IgD-negative memory B cell (primary cell): Measurements from ENCODE around the gene BEX5. TPM values are rescaled to one million over a fixed set of nuclear protein-coding genes. Genes with fewer than 3 reads are reported as not detected.
"Not testable (repeated sequence)": the region's sequence is repeated elsewhere in the genome, so short reads cannot be mapped to it uniquely, and the experiment has no call there.

ENCODE experiments used
- H3K27ac Mint-ChIP-seq, 3 donors: one replicate each; pipeline ENCODE4 v1.8.0; 2020 to 2022; ENCODE audit warnings: mild to moderate bottlenecking in 3 of 3, mixed read lengths in 3 of 3, moderate library complexity in 1 of 3
- H3K27me3 Mint-ChIP-seq: one replicate; pipeline ENCODE4 v1.8.0; 2021; ENCODE audit warnings: mixed read lengths
- H3K36me3 Mint-ChIP-seq: one replicate; pipeline ENCODE4 v1.8.0; 2020; ENCODE audit warnings: mild to moderate bottlenecking, mixed read lengths
- H3K4me1 Mint-ChIP-seq, 3 donors: one replicate each; pipeline ENCODE4 v1.8.0; 2020 to 2022; ENCODE audit warnings: mixed read lengths in 3 of 3, mild to moderate bottlenecking in 1 of 3
- H3K4me3 Mint-ChIP-seq, 4 donors: one replicate each; pipeline ENCODE4 v1.8.0; 2020 to 2022; ENCODE audit warnings: mild to moderate bottlenecking in 4 of 4, mixed read lengths in 4 of 4, moderate library complexity in 3 of 4
- H3K9me3 Mint-ChIP-seq, 3 donors: one replicate each; pipeline ENCODE4 v1.8.0; 2020 to 2021; ENCODE audit warnings: mixed read lengths in 3 of 3, mild to moderate bottlenecking in 1 of 3
- polyA plus RNA-seq: library from polyadenylated mRNA; unstranded; fragments of 300-500 nt; fragmentation: Illumina TruSeq; gene quantifications from one replicate; pipeline ENCODE4 v1.2.3, GENCODE V29; 2021

The BEX5 gene
- polyA plus RNA-seq, result 2.0 TPM

DNA sequence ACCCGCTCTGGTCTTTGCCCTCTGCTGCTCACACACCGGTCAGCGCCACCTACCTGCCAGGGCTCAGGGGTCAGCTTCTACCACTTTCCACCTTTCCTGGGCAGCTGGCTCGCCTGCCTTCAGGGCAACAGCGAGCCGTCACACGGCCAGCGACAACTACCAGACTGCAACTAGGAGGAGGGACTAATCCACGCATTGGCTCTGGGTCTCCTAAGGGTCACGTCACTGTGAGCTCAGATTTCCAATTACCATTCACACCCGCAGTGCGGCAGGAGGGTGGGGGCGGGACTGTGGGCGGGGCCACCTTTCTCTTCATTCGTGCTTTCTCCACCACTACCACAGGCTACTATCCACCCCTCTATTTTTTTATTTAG is at the start of gene BEX5:
Gene BEX5 (minus strand): TSS at position 172 of the 374 bp plus-strand sequence. CDS start 1,712 bp downstream, outside the sequence.
- no peaks in the 10 kb centered on the region for H3K9me3 Mint-ChIP-seq
- H3K27me3 Mint-ChIP-seq, result peaks cover 3% of the 10 kb centered on the region
- H3K4me1 Mint-ChIP-seq, result peaks cover 0 to 8% (median 3%) of the 10 kb centered on the region in 3 donors
- H3K27ac Mint-ChIP-seq, result peak within 1 kb of the TSS in 2 of 3 donors; percentile 76 to 89
- H3K4me3 Mint-ChIP-seq, result peak within 1 kb of the TSS; percentile 93 to 98 (median 96)
- no peaks in the 10 kb centered on the region for H3K36me3 Mint-ChIP-seq

DNA sequence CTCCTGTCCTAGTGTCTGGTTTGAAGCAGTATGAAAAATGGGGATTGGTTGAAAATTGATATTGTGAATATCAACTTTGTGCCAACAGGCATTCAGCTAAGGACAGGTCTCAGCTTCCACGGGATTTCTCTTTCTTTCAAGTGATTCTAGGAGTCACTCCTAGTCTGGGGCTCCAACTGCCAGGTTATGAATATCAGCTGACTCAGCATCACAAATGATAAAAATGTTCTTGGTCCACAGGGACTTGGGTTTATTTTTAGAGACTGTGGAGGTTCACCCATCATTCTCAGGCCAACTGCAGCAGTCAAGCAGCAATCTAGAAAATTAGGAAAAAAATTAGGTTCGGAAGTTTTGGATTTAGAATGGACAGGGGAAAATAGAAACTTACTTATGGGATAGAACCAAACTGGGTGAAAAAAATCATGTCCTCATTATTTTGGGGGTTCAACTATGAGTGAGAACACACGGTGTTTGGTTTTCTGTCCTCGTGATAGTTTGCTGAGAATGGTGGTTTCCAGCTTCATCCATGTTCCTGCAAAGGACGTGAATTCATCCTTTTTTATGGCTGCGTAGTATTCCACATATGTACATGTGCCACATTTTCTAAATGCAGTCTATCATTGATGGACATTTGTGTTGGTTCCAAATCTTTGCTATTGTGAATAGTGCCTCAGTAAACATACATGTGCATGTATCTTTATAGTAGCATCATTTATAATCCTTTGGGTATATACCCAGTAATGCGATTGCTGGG is 30.4 kb upstream of the BEX5 start:
- Mint-ChIP-seq H3K4me1 (no peaks in the 10 kb centered on the region), H3K9me3 (peaks cover 0 to 15% (median 9%) of the 10 kb centered on the region in 3 donors), H3K27ac (no peak overlapping the region), H3K36me3 (no peaks in the 10 kb centered on the region), H3K27me3 (no peaks in the 10 kb centered on the region), H3K4me3 (no peak overlapping the region)

DNA sequence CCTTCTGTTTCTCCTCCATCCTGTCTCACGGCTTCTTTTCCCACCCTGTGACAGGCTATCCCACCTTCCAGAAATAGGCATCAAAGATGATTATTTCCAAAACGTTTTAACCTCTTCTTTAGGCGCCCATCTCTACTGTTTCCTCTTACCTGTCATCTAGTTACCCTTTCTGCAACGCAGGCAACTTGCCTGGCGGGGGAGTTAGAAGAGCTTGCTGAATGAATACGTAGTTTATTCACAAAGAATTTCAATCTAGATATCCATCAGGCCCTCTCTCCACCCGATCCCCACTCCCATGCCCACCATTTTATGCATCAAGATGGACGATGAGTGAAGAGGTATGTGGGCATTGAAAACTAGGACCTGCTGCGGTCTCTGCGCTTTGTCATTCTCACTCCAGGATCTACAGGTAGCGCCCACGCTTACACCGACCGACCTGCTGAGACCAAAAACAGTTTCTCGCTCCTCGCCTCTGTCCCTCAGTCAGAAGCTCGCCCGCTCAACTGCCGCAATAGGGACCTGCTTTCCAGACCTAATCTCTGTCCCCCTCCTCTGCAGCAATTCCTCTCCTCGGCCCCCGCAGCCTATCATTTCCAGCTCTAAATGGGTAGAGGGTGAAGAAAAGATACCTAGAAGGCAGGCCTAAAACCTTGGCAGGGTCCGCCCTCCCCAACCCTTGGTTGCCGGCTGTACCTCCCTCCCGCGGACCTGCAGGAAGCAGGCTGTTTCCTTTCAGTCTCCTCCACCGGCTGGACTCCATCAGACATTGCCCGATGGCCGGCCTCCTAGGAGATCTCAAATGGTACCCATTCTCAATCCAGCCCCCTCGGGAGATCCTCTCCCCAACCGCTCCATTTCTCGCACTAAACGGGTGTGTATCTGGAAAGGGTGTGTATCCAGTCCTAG is 624 bp downstream of the BEX5 start:
- Mint-ChIP-seq H3K27ac (peak overlapping the region in 2 of 3 donors; percentile 76 to 89), H3K9me3 (no peaks in the 10 kb centered on the region), H3K4me3 (peak overlapping the region; percentile 93 to 98 (median 96)), H3K36me3 (no peaks in the 10 kb centered on the region), H3K4me1 (peaks cover 0 to 8% (median 3%) of the 10 kb centered on the region in 3 donors), H3K27me3 (peaks cover 3% of the 10 kb centered on the region)

DNA sequence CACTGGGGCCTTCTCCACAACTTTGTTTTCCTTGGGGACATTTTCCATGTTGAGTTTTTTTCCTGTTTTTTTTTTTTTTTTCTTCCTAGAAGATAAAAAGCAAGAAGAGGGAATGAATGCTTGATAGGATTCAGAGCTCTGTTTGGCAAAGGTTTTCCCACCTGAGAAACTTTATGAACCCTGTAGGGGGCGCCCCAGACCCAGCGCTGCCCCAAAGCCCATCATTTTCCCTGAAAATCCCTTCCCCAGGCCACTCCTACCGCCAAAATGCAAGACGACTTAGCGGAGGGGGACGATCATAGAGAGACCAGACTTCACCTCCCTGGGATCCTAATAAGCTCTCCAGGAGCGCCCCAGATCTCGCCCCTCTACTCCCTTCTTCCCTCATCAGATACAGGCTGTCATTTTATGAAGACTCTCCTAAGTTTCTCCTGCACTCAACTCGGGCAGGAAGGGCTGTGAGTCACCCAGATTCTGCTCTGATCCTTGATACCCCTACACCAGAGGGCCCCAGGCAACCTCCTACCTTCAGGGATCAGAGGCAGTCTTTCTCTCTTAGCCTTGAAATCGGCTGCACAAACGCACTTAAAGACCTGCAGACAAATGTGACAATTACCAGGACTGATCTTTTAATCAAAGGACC is 1.4 kb downstream of the BEX5 start:
- Mint-ChIP-seq H3K36me3 (no peaks in the 10 kb centered on the region), H3K27ac (no peak overlapping the region), H3K4me3 (peak overlapping the region; percentile 93 to 98 (median 96))

DNA sequence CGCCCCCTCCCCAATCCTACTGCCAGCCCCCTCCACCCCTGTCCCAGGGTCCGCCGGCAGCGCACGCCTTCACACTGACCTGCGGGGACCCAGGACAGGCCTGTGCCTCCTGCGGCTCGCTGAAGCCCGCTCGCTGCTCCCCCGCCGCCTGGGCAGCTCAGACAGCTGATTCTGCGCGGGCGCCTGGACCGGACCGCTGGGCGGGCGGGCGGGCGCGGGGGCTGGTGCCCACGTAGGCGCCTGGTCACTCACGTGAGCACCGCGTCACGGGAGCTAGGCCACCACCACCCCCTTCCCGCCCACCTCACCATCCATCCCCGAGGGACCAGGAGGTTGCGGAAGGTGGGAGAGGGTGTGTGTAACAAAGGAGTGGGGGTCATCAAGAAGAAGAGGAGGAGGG is 13.5 kb downstream of the BEX5 start, which contains the start of gene TCEAL6:
Gene TCEAL6 (minus strand): TSS at position 208 of the 400 bp plus-strand sequence.
- H3K9me3 Mint-ChIP-seq, H3K4me1 Mint-ChIP-seq, H3K27me3 Mint-ChIP-seq, H3K36me3 Mint-ChIP-seq, H3K27ac Mint-ChIP-seq: not testable (repeated sequence)
- peak within 1 kb of the TSS in 1 of 4 donors; percentile 23 for H3K4me3 Mint-ChIP-seq

More for the DNA sequence above, 1.4 kb downstream of the BEX5 start:
- Mint-ChIP-seq H3K9me3 (no peaks in the 10 kb centered on the region), H3K4me1 (peaks cover 0 to 8% (median 3%) of the 10 kb centered on the region in 3 donors), H3K27me3 (peaks cover 3% of the 10 kb centered on the region)

DNA sequence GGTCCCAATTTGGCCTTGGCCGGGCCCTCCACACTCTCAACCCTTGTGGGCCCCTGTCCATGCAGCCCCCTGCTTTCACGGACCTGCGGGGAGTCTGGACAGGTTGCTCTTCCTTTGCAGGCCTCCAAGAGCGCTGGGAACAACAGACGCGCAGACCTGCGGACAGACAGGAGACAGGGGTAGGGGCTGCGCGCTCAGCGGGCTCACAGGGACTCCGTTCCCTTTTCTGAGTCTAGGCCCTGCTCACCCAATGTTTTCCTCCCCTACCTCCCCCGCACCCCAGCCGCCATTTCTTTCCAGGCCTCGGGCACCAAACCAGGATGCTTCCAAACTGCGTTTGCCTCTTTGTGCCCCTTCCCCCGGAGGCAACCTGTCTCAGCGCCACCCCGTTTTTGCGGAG is 14.1 kb downstream of the BEX5 start:
- H3K4me1 Mint-ChIP-seq, H3K9me3 Mint-ChIP-seq: not testable (repeated sequence)

DNA sequence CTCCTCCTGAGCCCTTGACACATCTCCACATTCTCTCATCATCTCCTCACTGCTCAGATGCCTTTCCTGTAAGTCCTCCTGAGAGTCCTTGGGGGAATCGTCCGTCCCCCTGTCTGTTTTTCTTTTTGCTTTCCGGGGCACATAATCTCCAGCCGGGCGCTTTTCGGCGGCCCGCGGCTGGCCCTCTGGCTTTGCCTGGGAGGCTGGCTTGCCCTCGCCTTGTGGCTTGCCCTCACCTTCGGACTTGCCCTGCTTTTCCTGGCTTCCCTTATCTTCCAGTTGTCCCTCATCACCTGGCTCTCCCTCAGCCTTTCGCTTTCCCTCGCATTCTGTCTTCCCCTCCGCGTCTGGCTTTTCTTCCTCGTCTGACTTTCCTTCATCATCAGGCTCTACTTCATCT is 14.9 kb downstream of the BEX5 start:
- not testable (repeated sequence) for H3K27ac Mint-ChIP-seq, H3K4me3 Mint-ChIP-seq, H3K4me1 Mint-ChIP-seq, H3K36me3 Mint-ChIP-seq, H3K9me3 Mint-ChIP-seq
- peaks cover 11% of the 10 kb centered on the region for H3K27me3 Mint-ChIP-seq

More for the DNA sequence above, 14.1 kb downstream of the BEX5 start:
- H3K36me3 Mint-ChIP-seq, H3K27ac Mint-ChIP-seq, H3K4me3 Mint-ChIP-seq: not testable (repeated sequence)
- H3K27me3 Mint-ChIP-seq, result peaks cover 11% of the 10 kb centered on the region

DNA sequence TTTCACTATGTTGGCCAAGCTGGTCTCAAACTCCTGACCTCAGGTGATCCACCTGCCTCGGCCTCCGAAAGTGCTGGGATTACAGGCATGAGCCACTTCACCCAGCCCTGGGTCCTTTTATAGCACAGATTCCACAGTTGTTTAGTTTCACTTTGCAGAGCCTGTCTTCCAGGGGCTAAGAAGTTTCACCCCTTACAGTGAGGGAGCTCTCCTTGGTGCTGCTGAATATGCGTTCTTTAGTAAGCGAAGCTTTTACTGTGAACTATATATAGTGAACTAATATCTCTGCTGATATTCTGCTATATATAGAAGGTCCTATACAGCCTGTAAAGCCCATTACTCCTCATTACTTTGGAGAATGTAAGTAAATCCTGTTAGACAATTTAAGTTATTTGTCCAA is 17.7 kb downstream of the BEX5 start:
- Mint-ChIP-seq H3K4me1 (peaks cover 0 to 2% (median 0%) of the 10 kb centered on the region in 3 donors), H3K27ac (no peak overlapping the region), H3K9me3 (no peaks in the 10 kb centered on the region), H3K36me3 (no peaks in the 10 kb centered on the region), H3K27me3 (peaks cover 10% of the 10 kb centered on the region), H3K4me3 (no peak overlapping the region)

DNA sequence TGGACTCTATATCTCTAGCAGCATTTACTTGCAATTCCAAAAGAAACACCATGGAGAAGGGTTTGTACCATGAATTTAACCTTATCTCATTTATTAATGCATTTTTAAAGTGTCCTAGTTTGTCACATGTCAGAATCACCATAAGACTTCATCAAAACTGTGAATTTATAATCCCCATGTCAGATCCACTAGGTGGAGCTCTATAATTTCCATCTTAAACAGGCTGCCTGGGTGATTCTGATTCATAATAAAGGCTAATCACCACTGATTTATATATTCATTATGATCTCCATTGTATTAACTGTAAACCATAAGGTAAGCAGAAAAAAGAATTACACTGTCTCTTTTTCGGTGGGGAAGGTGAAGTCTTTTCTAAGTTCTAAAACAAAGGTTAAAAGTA is 26.3 kb downstream of the BEX5 start:
- Mint-ChIP-seq H3K4me1 (peaks cover 0 to 8% (median 4%) of the 10 kb centered on the region in 3 donors), H3K4me3 (no peak overlapping the region), H3K27me3 (peaks cover 17% of the 10 kb centered on the region), H3K36me3 (no peaks in the 10 kb centered on the region), H3K9me3 (no peaks in the 10 kb centered on the region), H3K27ac (no peak overlapping the region)

DNA sequence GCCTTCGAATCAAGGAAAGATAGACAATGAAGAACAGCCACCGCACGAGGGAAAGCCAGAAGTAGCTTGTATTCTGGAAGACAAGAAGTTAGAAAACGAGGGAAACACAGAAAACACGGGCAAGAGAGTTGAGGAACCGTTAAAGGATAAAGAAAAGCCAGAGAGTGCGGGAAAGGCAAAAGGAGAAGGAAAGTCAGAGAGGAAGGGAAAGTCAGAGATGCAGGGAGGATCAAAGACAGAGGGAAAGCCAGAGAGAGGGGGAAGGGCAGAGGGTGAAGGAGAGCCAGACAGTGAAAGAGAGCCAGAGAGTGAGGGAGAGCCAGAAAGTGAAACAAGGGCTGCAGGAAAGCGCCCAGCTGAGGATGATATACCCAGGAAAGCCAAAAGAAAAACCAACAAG is 28.9 kb downstream of the BEX5 start:
- H3K27me3 Mint-ChIP-seq, result peaks cover 17% of the 10 kb centered on the region
- H3K4me1 Mint-ChIP-seq, result peaks cover 0 to 8% (median 4%) of the 10 kb centered on the region in 3 donors
- H3K4me3 Mint-ChIP-seq, result peak overlapping the region in 1 of 4 donors; percentile 65
- no peak overlapping the region for H3K27ac Mint-ChIP-seq
- H3K36me3 Mint-ChIP-seq, result no peaks in the 10 kb centered on the region
- peaks cover 0 to 3% (median 0%) of the 10 kb centered on the region in 3 donors for H3K9me3 Mint-ChIP-seq

DNA sequence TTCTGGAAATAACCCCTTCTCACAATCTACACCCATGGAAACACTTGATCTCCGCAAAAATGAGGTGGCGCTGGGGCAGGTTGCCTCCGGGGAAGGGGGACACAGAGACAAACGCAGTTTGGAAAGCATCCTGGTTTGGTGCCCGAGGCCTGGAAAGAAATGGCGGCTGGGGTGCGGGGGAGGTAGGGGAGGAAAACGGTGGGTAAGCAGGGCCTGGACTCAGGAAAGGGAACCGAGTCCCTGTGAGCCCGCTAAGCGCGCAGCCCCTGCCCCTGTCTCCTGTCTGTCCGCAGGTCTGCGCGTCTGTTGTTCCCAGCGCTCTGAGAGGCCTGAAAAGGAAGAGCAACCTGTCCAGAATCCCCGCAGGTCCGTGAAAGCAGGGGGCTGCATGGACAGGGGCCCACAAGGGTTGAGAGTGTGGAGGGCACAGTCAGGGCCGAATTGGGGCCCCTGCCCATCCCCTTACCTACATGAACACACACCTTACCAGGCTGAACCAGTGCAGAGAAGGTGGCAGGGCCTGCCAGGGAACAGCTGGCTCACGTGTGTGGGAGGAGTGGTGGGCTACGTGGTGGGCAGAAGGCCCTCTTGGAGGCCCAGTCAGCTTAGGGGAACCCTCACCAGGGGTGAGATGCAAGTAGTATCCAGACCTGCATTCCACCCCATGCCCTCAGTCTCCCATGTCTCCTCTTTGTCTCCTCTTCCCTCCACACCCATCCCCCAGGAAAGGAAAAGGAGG is 29.5 kb downstream of the BEX5 start:
- Mint-ChIP-seq H3K27me3 (peaks cover 17% of the 10 kb centered on the region), H3K4me3 (peak overlapping the region in 1 of 4 donors; percentile 65)
- not testable (repeated sequence) for H3K27ac Mint-ChIP-seq, H3K4me1 Mint-ChIP-seq, H3K9me3 Mint-ChIP-seq, H3K36me3 Mint-ChIP-seq

DNA sequence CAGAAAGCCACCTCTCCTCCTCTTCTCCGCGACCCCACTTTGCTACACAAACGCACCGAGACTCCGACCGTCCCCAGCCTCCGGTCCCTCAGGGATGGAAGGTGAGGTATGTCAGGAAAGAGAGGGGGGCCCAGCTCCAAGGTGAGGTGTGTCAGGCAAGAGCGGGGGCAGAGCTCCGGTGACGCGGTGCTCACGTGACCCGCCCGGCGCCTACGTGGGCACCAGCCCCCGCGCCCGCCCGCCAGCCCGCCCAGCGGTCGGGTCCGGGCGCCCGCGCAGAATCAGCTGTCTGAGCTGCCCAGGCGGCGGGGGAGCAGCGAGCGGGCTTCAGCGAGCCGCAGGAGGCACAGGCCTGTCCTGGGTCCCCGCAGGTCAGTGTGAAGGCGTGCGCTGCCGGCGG is 30.3 kb downstream of the BEX5 start, which contains the start of gene TCEAL2:
Gene TCEAL2 (plus strand): TSS at position 244 of the 400 bp plus-strand sequence. CDS start 1,152 bp downstream, outside the sequence.
- Mint-ChIP-seq H3K27ac (peak within 1 kb of the TSS in 1 of 3 donors; percentile 0), H3K4me3 (peak within 1 kb of the TSS in 3 of 4 donors; percentile 66 to 92 (median 78)), H3K27me3 (peaks cover 17% of the 10 kb centered on the region)
- H3K36me3 Mint-ChIP-seq, H3K4me1 Mint-ChIP-seq, H3K9me3 Mint-ChIP-seq: not testable (repeated sequence)

DNA sequence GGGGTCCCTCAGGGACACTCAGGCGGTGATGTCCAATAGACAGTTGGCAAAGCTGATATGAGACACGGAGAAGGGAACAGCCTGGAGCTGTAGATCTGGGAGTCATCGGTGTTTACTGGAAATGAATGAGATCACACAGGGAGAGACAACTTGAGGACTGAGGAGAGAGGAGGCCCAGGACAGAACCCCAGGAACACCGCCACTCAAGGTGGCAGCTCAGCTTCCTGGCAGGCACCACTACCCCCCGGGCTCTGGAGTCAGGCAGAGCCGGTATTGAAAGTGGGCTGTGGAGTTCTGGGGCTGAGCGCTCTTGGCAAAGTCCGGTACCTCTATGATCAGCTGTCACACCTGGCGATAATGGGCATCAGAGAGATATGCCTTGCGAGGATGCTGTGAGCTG is 30.8 kb downstream of the BEX5 start:
- H3K36me3 Mint-ChIP-seq, H3K9me3 Mint-ChIP-seq, H3K4me1 Mint-ChIP-seq: not testable (repeated sequence)
- Mint-ChIP-seq H3K27ac (peak overlapping the region in 1 of 3 donors; percentile 0), H3K4me3 (peak overlapping the region in 3 of 4 donors; percentile 66 to 92 (median 78)), H3K27me3 (peaks cover 17% of the 10 kb centered on the region)

DNA sequence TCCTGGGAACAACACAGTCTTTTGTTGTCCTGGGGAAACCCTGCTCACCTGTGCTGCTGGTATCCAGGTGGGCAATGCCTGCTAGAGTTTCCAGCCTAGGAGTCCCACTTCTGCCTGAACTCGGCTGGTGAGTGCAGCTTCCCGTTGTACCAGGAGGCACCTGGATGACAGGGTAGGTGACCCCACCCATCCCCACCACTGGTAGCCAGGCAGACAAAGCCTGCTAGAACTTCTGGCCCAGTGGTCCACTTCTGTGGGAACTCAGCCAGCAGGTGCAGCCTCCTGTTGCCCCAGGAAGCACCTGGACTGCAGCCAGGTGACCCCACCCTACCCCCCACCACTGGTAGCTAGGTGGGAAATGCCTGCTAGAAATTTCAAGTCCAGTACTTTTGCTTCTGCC is 40.0 kb downstream of the BEX5 start:
- no peak overlapping the region for H3K4me3 Mint-ChIP-seq
- H3K36me3 Mint-ChIP-seq, result no peaks in the 10 kb centered on the region
- peaks cover 0 to 10% (median 4%) of the 10 kb centered on the region in 3 donors for H3K9me3 Mint-ChIP-seq
- no peak overlapping the region for H3K27ac Mint-ChIP-seq
- peaks cover 5% of the 10 kb centered on the region for H3K27me3 Mint-ChIP-seq
- H3K4me1 Mint-ChIP-seq, result no peaks in the 10 kb centered on the region
